GM12875 (cell line): ENCODE data around the gene TMEM121B.
A peak's percentile ranks its signal among the peaks of the same experiment; 100 is the strongest.

Experiments
- H3K4me3 ChIP-seq: one replicate; pipeline ENCODE4 v1.5.1; 2011; ENCODE audit warnings: low read depth, low read length, control low read depth
- CTCF ChIP-seq: IDR thresholded peaks from 2 replicates; pipeline ENCODE4 v1.5.1; 2011; ENCODE audit warnings: low read depth, mild to moderate bottlenecking, control low read depth, inconsistent platforms, low read length, moderate library complexity, borderline replicate concordance; ENCODE audit not compliant: insufficient read depth

Gene TMEM121B

DNA sequence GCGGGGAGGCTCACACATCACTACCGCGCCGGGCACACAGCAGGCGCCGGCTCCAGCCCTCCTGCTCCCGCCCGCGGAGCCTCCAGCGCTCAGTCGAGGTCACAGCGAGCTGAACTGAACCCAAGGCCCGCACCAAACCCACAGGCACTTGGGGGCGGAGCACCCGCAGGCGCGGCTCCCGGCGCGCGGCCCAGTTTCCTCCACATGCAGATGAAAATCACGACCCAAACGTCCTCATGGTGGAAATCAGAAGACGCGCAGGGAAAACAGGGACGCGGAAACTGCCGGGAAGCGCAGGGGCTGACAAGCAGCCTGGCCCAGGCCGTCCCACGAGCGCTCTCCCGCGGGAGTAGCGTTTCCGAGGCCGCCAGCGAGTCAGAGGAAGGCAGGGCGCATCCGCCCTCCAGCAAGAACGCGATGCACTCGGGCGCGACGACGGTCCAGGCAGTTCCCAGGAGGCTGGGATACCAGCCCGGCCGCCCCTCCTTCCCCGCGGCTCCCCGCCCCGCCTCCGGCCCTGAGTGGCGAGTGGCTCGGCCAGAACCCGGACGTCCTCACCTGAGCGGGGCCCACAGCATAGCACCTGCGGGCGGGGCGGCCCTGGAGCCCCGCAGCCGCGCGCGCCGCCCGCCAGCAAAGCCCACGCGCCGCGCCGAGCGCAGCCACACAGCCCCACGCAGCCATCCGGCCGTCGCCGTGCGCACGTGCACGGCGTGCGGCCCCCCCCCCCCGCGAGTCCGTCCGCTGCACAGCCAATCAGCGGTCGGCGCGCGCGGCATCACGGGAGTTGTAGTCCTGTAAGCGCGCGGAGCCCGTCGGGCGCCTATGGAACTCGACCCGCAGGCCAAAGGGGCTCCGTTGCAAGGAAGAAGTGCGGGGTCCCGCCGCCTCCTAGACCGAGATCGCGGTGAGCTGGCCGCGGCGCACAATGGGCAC is 37.7 kb upstream of the TMEM121B start, which contains the start of gene HDHD5:
Gene HDHD5 (minus strand): TSS at position 710 of the 936 bp plus-strand sequence. CDS start 26 bp downstream, at position 684.
- H3K4me3 ChIP-seq, result peak within 1 kb of the TSS; percentile 94
- no peak for TF ChIP-seq CTCF

GRCh38 chr22:17158176-17158567 is 37.0 kb upstream of the TMEM121B start:
- H3K4me3 ChIP-seq, result peak overlapping the region; percentile 94
- TF ChIP-seq CTCF, result no peak

- no peak overlapping the region for H3K4me3 ChIP-seq
- TF ChIP-seq CTCF, result no peak
Observed at GRCh38 chr22:17157714-17158113, 36.6 kb upstream of the TMEM121B start.

GRCh38 chr22:17155941-17156340 is 34.8 kb upstream of the TMEM121B start:
- H3K4me3 ChIP-seq, result no peak overlapping the region
- TF ChIP-seq CTCF, result no peak

GRCh38 chr22:17152971-17153370 is 31.8 kb upstream of the TMEM121B start:
- no peak for TF ChIP-seq CTCF
- no peak overlapping the region for H3K4me3 ChIP-seq

GRCh38 chr22:17152340-17152739 is 31.2 kb upstream of the TMEM121B start:
- H3K4me3 ChIP-seq, result no peak overlapping the region
- no peak for TF ChIP-seq CTCF
